ENCODE data around the gene KLF13. TPM values are rescaled to one million over a fixed set of nuclear protein-coding genes. Genes with fewer than 3 reads are reported as not detected.

The KLF13 gene
- total RNA-seq, 3 donors from 2014 or later (not counting 1 experiment from before 2014, with no cell fraction given) = 277 to 328 (median 300) TPM

GRCh38 chr15:31309893-31310606 lies 16.6 kb upstream of the KLF13 start:
- Histone ChIP-seq H3K36me3 (ENCODE audit: control insufficient read depth, insufficient read depth, low read length) (no peaks in the 10 kb centered on the region), H3K4me1 (ENCODE audit: control insufficient read depth, insufficient read depth, low read length) (no peaks in the 10 kb centered on the region), H3K9me3 (ENCODE audit: control insufficient read depth, insufficient read depth, low read length) (peaks cover 7% of the 10 kb centered on the region), H3K27ac (ENCODE audit: low read length) (no peak overlapping the region), H3K27me3 (ENCODE audit: control insufficient read depth, insufficient read depth, low read length) (no peaks in the 10 kb centered on the region), H3K4me3 (ENCODE audit: low read length) (no peak overlapping the region)
- no peak overlapping the region for H3K4me3 Mint-ChIP-seq
- ATAC-seq (no peak), DNase-seq (no peak)
- 79% methylated on average over 4 of the region's 9 CpGs for WGBS (ENCODE audit: insufficient coverage)
- intact Hi-C loops (cut with micrococcal nuclease) = no loop called here
- peaks cover 0 to 3% of the 10 kb centered on the region in 2 donors for H3K9me3 Mint-ChIP-seq
- no peak for TF ChIP-seq CTCF (IDR thresholded peaks at IDR 0.05)
- H3K27me3 Mint-ChIP-seq (ENCODE audit: low read depth in 2 of 2) = peaks cover 0 to 5% of the 10 kb centered on the region in 2 donors
- no peaks in the 10 kb centered on the region for H3K36me3 Mint-ChIP-seq
- H3K4me1 Mint-ChIP-seq = peaks cover 0 to 14% of the 10 kb centered on the region in 2 donors
- H3K27ac Mint-ChIP-seq = no peak overlapping the region

GRCh38 chr15:31311735-31312619 lies 14.7 kb upstream of the KLF13 start:
- no peak overlapping the region for H3K4me3 Mint-ChIP-seq
- H3K36me3 Mint-ChIP-seq = no peaks in the 10 kb centered on the region
- Histone ChIP-seq H3K4me3 (ENCODE audit: low read length) (no peak overlapping the region), H3K27me3 (ENCODE audit: control insufficient read depth, insufficient read depth, low read length) (no peaks in the 10 kb centered on the region), H3K36me3 (ENCODE audit: control insufficient read depth, insufficient read depth, low read length) (no peaks in the 10 kb centered on the region), H3K4me1 (ENCODE audit: control insufficient read depth, insufficient read depth, low read length) (peaks cover 10% of the 10 kb centered on the region), H3K27ac (ENCODE audit: low read length) (no peak overlapping the region), H3K9me3 (ENCODE audit: control insufficient read depth, insufficient read depth, low read length) (peaks cover 7% of the 10 kb centered on the region)
- peaks cover 0 to 3% of the 10 kb centered on the region in 2 donors for H3K9me3 Mint-ChIP-seq
- no peak for TF ChIP-seq CTCF (IDR thresholded peaks at IDR 0.05)
- ATAC-seq (no peak), DNase-seq (no peak)
- 92% methylated on average over 18 of the region's 18 CpGs for WGBS (ENCODE audit: insufficient coverage)
- H3K27ac Mint-ChIP-seq = no peak overlapping the region
- peaks cover 0 to 5% of the 10 kb centered on the region in 2 donors for H3K27me3 Mint-ChIP-seq (ENCODE audit: low read depth in 2 of 2)
- H3K4me1 Mint-ChIP-seq = peaks cover 5 to 20% of the 10 kb centered on the region in 2 donors
- intact Hi-C loops (cut with micrococcal nuclease) = no loop called here

- Mint-ChIP-seq H3K4me1 (peaks cover 13 to 18% of the 10 kb centered on the region in 2 donors), H3K27me3 (ENCODE audit: low read depth in 2 of 2) (no peaks in the 10 kb centered on the region), H3K36me3 (no peaks in the 10 kb centered on the region), H3K27ac (no peak overlapping the region), H3K4me3 (no peak overlapping the region), H3K9me3 (peaks cover 0 to 3% of the 10 kb centered on the region in 2 donors)
- intact Hi-C loops (cut with micrococcal nuclease) = no loop called here
- peaks cover 7% of the 10 kb centered on the region for H3K9me3 ChIP-seq (ENCODE audit: control insufficient read depth, insufficient read depth, low read length)
- H3K4me3 ChIP-seq (ENCODE audit: low read length) = no peak overlapping the region
- no peak for TF ChIP-seq CTCF (IDR thresholded peaks at IDR 0.05)
- H3K27me3 ChIP-seq (ENCODE audit: control insufficient read depth, insufficient read depth, low read length) = no peaks in the 10 kb centered on the region
- H3K27ac ChIP-seq (ENCODE audit: low read length) = no peak overlapping the region
- H3K4me1 ChIP-seq (ENCODE audit: control insufficient read depth, insufficient read depth, low read length) = peaks cover 20% of the 10 kb centered on the region
- H3K36me3 ChIP-seq (ENCODE audit: control insufficient read depth, insufficient read depth, low read length) = no peaks in the 10 kb centered on the region
- no peak for DNase-seq
- ATAC-seq = no peak
Observed at GRCh38 chr15:31313223-31313622, 13.4 kb upstream of the KLF13 start.

All from natural killer cell (primary cell).